Globus pallidus (tissue), 1 donor: ENCODE results near the gene DERA.
"Not testable (repeated sequence)": the region's sequence is repeated elsewhere in the genome, so short reads cannot be mapped to it uniquely, and the experiment has no call there.

Experiments used
- DNase-seq: peaks from one replicate; pipeline ENCODE4 v3.0.0-alpha.2; 2015; ENCODE audit warnings: low spot score

Gene DERA

DNA sequence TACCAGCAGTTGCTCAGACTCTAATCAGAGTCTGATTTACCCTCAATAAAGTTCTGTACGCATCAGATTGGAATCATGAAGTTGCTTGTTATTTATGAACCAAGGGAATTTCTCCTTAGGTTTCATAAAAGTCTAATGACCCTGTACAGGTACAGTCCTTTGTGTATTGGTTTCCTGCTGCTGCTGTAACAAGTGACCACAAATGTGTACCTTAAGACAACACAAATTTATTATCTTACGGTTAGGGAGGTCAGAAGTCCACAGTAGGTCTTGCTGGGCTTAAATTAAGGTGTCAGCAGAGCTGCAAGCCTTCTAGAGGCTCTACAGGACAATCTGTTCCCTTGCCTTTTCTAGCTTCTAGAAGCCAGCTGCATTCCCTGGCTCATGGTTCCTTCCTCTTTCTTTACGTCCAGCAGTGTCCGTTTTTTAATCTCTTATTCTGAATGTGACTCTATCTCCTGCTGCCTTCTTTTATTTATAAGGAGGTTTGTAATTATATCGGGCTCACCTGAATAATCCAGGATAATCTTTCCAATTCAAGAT lies 6.7 kb upstream of the DERA start:
- DNase-seq: no peak

DNA sequence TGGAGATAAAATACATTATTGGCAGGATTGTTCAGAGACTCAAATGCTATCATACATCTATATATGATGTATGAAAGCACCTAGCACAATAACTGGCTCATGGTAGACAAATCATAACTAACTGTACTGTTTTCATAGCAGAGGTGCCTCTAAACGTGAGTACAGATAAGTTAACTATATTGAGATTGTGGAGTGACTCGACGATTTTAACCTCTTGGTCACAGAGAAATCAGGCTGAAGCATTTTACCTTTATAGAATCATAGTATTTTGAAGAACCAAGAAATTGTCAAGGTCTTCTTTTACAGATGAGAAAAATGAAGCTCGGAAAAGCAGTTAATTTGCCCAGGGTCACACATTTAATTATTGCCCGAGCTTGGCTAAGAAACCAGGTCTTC lies 666 bp upstream of the DERA start:
- no peak for DNase-seq

GRCh38 chr12:15911931-15912330 lies 799 bp downstream of the DERA start:
- not testable (repeated sequence) for DNase-seq

DNA sequence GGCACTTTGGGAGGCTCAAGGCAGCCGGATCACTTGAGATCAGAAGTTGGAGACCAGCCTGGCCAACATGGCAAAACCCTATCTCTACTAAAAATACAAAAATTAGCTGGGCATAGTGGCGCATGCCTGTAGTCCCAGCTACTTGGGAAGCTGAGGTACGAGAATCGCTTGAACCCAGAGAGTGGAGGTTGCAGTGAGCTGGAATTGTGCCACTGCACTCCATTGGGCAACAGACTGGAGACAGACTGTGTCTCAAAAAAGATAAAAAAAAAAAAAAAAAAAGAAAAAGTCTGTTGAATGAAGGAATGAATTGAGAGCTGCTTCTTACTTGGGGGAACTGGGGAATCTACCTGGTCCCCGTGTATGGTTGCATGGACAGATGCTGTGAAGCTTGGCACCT lies 3.0 kb downstream of the DERA start:
- DNase-seq: not testable (repeated sequence)

GRCh38 chr12:15918066-15918465 lies 6.9 kb downstream of the DERA start:
- no peak for DNase-seq

GRCh38 chr12:15919418-15919817 lies 8.3 kb downstream of the DERA start:
- DNase-seq: no peak

GRCh38 chr12:15924956-15925355 lies 13.8 kb downstream of the DERA start:
- no peak for DNase-seq

DNA sequence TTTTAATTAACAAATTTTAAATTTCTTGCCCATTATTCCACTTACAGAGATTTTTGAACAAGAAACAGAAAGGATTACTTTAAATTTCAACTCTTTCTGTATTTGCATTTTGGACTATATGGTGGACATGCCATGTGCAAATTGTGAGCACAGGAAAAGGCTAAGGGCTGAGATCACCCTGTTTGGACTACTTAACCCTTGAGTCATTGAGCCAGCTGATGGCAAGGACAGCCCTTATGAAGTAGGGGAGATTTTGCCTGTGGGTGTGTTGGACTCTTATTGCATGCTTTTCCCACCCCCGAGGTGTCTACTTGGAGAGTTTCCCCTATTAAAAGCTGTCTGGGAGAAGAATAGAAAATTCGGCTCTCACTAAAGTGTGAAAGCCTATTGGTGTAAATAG lies 17.2 kb downstream of the DERA start:
- no peak for DNase-seq

DNA sequence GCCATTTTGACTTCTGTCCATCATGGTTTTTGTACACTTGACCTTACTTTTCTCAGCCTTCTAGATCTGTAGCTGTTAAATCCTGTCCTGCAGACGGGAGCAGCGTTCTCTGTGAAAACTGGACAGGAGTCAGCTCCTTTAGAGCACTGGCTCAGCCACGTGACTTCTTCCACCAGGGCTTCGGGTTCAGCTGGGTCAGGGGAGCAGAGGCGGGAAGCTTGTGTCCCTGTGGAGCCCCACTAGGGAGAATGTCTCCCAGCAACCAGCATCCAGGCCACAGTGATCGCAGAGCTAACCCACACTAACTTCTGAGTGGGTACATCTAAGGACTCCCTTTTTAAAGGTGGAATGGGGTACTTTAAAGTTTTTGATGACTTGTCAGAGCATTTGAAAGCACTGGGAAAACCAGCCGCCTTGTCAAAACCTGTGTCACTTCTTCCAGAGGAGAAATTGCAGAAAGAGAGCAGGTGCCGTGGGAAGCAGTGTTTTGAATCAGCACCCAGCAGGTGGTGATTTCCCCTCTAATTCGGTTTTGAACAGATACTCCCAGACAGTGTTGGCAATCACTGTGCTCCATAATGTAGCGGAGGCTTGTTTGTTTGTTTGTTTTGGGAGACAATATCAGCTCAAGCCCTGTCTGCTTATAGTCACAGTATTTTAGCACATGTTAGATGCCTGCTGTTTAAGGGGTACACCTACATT lies 17.9 kb downstream of the DERA start:
- no peak for DNase-seq

GRCh38 chr12:15931590-15932053 lies 20.5 kb downstream of the DERA start:
- DNase-seq: no peak

- no peak for DNase-seq
Measured at GRCh38 chr12:15932327-15932726, 21.2 kb downstream of the DERA start.

DNA sequence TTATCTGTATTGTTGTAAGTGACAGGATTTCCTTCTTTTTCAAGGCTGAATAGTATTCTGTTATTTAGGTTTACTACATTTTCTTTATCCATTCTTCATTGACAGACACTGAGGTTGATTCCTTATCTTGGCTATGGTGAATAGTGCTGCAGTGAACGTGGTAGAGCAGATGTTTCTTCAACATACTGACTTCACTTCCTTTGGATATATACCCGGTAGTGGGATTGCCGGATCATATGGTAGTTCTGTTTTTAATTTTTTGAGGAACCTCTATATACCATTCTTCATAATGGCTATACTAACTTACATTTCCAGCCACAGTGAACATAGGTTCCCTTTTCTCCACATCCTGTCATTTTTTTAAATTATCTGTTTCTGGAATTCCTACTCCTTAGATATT lies 21.8 kb downstream of the DERA start:
- no peak for DNase-seq

GRCh38 chr12:15933751-15934150 lies 22.6 kb downstream of the DERA start:
- no peak for DNase-seq

DNA sequence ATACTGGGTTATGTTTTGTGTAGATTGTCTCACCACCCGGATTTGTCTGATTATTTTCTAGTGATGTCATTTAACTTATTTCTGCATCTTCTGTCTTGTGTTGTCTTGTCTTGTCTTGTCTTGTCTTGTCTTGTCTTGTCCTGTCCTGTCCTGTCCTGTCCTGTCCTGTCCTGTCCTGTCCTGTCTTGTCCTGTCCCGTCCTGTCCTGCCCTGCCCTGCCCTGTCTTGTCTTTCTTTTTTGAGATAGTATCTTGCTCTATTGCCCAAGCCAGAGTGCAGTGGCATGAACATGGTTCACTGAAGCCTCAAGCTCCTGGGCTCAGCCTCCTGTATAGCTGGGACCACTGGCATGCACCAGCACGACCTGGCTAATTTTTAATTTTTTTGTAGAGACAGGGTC lies 25.6 kb downstream of the DERA start:
- DNase-seq: no peak

DNA sequence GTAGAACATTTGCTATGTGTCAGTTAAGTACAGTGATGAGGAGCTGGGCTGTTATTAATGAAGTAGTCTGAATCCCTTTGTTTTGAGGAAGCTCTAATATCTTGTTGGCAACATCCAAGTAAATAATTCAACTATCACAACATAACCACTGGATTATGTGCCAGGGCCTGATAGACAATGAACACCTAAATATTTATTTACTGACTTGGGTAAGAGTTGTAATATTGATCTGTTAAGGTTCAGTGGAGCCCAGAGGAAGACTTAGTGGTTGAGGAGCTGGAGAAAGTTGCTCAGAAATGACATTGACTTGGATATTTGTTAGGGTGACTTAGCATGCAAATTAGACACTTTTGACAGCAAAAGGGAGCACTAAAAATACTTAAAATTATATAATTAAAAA lies 26.8 kb downstream of the DERA start:
- no peak for DNase-seq

- no peak for DNase-seq
Measured at GRCh38 chr12:15939111-15939510, 28.0 kb downstream of the DERA start.

- no peak for DNase-seq
Measured at GRCh38 chr12:15942475-15942874, 31.3 kb downstream of the DERA start.

GRCh38 chr12:15943519-15943918 lies 32.4 kb downstream of the DERA start:
- DNase-seq: not testable (repeated sequence)

DNA sequence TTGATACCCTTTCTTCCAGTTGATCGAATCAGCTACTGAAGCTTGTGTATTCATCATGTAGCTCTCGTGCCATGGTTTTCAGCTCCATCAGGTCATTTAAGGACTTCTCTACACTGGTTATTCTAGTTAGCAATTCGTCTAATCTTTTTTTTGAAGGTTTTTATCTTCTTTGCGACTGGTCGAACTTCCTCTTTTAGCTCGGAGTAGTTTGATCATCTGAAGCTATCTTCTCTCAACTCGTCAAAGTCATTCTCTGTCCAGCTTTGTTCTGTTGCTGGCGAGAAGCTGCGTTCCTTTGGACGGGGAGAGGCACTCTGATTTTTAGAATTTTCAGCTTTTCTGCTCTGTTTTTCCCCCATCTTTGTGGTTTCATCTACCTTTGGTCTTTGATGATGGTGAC lies 37.3 kb downstream of the DERA start:
- not testable (repeated sequence) for DNase-seq

- DNase-seq: no peak
Measured at GRCh38 chr12:15955281-15955680, 44.1 kb downstream of the DERA start.

GRCh38 chr12:15956010-15956409 lies 44.9 kb downstream of the DERA start:
- DNase-seq: no peak

DNA sequence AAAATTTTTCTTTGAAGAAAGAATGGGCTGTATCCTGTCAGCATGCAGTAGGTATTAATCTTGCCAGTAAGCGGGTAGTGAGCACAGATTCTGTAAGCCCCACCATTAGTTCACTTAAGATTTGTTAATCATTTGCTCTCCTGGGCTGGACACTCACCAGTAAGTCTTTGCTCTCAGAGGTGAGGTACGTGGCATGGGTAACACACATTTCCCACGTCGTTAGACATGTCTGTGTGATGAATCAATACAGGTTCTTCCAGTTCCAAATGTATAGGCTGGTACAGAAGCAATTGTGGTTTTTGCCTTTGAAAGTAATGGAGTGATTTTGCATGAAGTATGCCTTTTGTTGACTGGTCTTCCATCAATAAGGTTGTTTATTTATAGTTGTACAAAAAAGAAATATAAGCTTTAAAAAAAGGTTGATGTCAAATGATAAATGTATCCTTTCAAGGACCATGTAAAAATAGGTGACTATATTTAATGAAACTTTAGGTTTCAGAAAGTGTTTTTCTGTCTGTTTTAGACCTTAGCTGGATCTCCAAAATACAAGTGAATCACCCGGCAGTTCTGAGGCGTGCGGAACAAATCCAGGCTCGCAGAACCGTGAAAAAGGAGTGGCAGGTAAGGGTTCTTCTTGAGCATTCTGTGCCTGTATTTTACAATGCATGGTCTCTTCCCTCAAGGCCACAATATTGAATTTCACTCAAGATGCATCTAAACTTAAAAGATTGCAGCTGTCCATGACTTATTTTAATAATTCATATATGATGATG lies 45.5 kb downstream of the DERA start:
- DNase-seq: no peak

DNA sequence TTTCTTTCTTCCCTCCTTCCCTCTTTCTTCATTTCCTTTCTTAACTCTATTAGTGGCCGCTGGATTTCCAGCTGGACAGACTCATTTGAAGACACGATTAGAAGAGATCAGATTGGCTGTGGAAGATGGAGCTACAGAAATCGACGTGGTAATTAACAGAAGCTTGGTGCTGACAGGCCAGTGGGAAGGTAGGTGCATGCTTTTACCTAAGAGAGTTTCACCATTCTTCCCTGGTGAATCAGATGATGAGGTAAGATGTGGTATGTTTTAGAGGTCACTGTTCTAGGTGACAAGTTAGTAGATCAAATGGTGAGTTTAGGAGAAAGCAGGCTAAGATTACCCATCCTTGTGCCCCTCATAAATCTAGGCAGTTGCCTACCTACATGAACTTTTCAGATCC lies 51.6 kb downstream of the DERA start:
- no peak for DNase-seq
